SU-DHL-6 (cell line): ENCODE results near the gene NTRK3.

Experiments
- H2AFZ ChIP-seq: fragments of 200-600 bp; sonication (generic); 2 replicates; pipeline ENCODE4 v1.6.1; 2014; ENCODE audit warnings: low read depth, mild to moderate bottlenecking, moderate library complexity, mixed read lengths, antibody characterized with exemption, low read length; ENCODE audit not compliant: severe bottlenecking
- H3F3A ChIP-seq: fragments of 200-600 bp; shearing (Covaris generic); 2 replicates; pipeline ENCODE4 v1.6.0; 2016; ENCODE audit warnings: antibody characterized with exemption, mild to moderate bottlenecking; ENCODE audit not compliant: insufficient read depth
- H3K27ac ChIP-seq: fragments of 200-600 bp; sonication (generic); 2 replicates; pipeline ENCODE4 v1.5.1; 2016; ENCODE audit warnings: low read depth, mild to moderate bottlenecking, low read length, moderate library complexity, mixed read lengths
- H3K27me3 ChIP-seq: fragments of 200-600 bp; sonication (generic), shearing (Covaris generic); 2 replicates; pipeline ENCODE4 v1.6.0; 2014; ENCODE audit warnings: mild to moderate bottlenecking, low read length
- H3K36me3 ChIP-seq: fragments of 200-600 bp; sonication (generic); 2 replicates; pipeline ENCODE4 v1.6.1; 2014; ENCODE audit warnings: mild to moderate bottlenecking, low read length, mixed read lengths
- H3K4me2 ChIP-seq: fragments of 300-600, 200-600 bp; shearing (Covaris generic), sonication (generic); 2 replicates; pipeline ENCODE4 v1.6.0; 2014; ENCODE audit warnings: low read length, low read depth, mild to moderate bottlenecking; ENCODE audit not compliant: poor library complexity, severe bottlenecking
- H3K4me3 ChIP-seq: fragments of 200-600 bp; sonication (generic); 2 replicates; pipeline ENCODE4 v1.5.1; 2014; ENCODE audit warnings: antibody characterized with exemption, low read length, mild to moderate bottlenecking, mixed read lengths; ENCODE audit not compliant: insufficient read depth, poor library complexity, severe bottlenecking
- H3K79me2 ChIP-seq: fragments of 200-600 bp; sonication (generic); 2 replicates; pipeline ENCODE4 v1.6.1; 2014; ENCODE audit warnings: mild to moderate bottlenecking, low read length, moderate library complexity; ENCODE audit not compliant: insufficient read depth
- H3K9ac ChIP-seq: fragments of 200-600 bp; sonication (generic); 2 replicates; pipeline ENCODE4 v1.7.0; 2014; ENCODE audit warnings: mild to moderate bottlenecking, low read length
- H3K9me2 ChIP-seq: fragments of 200-600 bp; sonication (generic); replicated peaks from 2 replicates; pipeline ENCODE4 v1.6.1; 2014; ENCODE audit warnings: low read length; ENCODE audit not compliant: insufficient read depth
- H3K9me3 ChIP-seq: fragments of 200-600 bp; sonication (generic); 2 replicates; pipeline ENCODE4 v1.6.1; 2014; ENCODE audit warnings: low read length, mixed read lengths; ENCODE audit not compliant: insufficient read depth
- H4K20me1 ChIP-seq: fragments of 200-600 bp; sonication (generic); 2 replicates; pipeline ENCODE4 v1.6.1; 2014; ENCODE audit warnings: low read depth, mild to moderate bottlenecking, antibody characterized with exemption, low read length, moderate library complexity, mixed read lengths
- CTCF ChIP-seq: fragments of 200-600 bp; sonication (generic); IDR thresholded peaks from one replicate; pipeline ENCODE4 v1.5.1; 2017; ENCODE audit warnings: antibody characterized with exemption, mild to moderate bottlenecking, low read length, moderate library complexity; ENCODE audit not compliant: insufficient read depth, poor library complexity, severe bottlenecking
- EZH2phosphoT487 ChIP-seq: fragments of 200-600 bp; sonication (generic), shearing (Covaris generic); conservative IDR thresholded peaks from 2 replicates; pipeline ENCODE4 v1.6.1; 2018; ENCODE audit warnings: mild to moderate bottlenecking, antibody characterized with exemption, low read length, moderate library complexity, mixed read lengths

The NTRK3 gene

GRCh38 chr15:88127432-88127790 lies 129.1 kb downstream of the NTRK3 start:
- no peak overlapping the region for H3K27ac ChIP-seq
- no peaks in the 10 kb centered on the region for H4K20me1 ChIP-seq
- no peaks in the 10 kb centered on the region for H3K79me2 ChIP-seq
- H3F3A ChIP-seq: no peaks in the 10 kb centered on the region
- H3K9ac ChIP-seq: no peak overlapping the region
- H2AFZ ChIP-seq: no peak overlapping the region
- no peak overlapping the region for H3K4me3 ChIP-seq
- no peaks in the 10 kb centered on the region for H3K27me3 ChIP-seq
- H3K9me2 ChIP-seq: no peaks in the 10 kb centered on the region
- H3K9me3 ChIP-seq: no peaks in the 10 kb centered on the region
- TF ChIP-seq CTCF (no peak), EZH2phosphoT487 (no peak)
- H3K36me3 ChIP-seq: no peaks in the 10 kb centered on the region
- H3K4me2 ChIP-seq: no peak overlapping the region

GRCh38 chr15:88126695-88127431 lies 129.7 kb downstream of the NTRK3 start:
- no peak for TF ChIP-seq CTCF
- TF ChIP-seq EZH2phosphoT487: no peak
- H3K79me2 ChIP-seq: no peaks in the 10 kb centered on the region
- no peaks in the 10 kb centered on the region for H3K9me3 ChIP-seq
- H4K20me1 ChIP-seq: no peaks in the 10 kb centered on the region
- H3K4me3 ChIP-seq: no peak overlapping the region
- no peak overlapping the region for H3K27ac ChIP-seq
- no peak overlapping the region for H2AFZ ChIP-seq
- H3K9ac ChIP-seq: no peak overlapping the region
- no peaks in the 10 kb centered on the region for H3K27me3 ChIP-seq
- no peaks in the 10 kb centered on the region for H3K36me3 ChIP-seq
- no peaks in the 10 kb centered on the region for H3K9me2 ChIP-seq
- no peaks in the 10 kb centered on the region for H3F3A ChIP-seq
- H3K4me2 ChIP-seq: no peak overlapping the region

GRCh38 chr15:88125576-88125975 lies 131.0 kb downstream of the NTRK3 start:
- Histone ChIP-seq H3K27ac (no peak overlapping the region), H3K79me2 (no peaks in the 10 kb centered on the region), H3K4me2 (no peak overlapping the region), H3K9me3 (no peaks in the 10 kb centered on the region), H3K9me2 (no peaks in the 10 kb centered on the region), H3K9ac (no peak overlapping the region), H3F3A (no peaks in the 10 kb centered on the region), H3K4me3 (no peak overlapping the region), H2AFZ (no peak overlapping the region), H3K36me3 (no peaks in the 10 kb centered on the region), H4K20me1 (no peaks in the 10 kb centered on the region), H3K27me3 (no peaks in the 10 kb centered on the region)
- TF ChIP-seq CTCF: no peak
- TF ChIP-seq EZH2phosphoT487: no peak
